GM19324 (cell line): ENCODE results near the gene EDC4.

ENCODE experiments used
- ATAC-seq: cut with Tn5 transposase; IDR thresholded peaks from one replicate; pipeline ENCODE4 v1.9.1; 2021; ENCODE audit warnings: mild to moderate bottlenecking, moderate library complexity; ENCODE audit not compliant: unreplicated experiment, low FRiP score

Gene EDC4

DNA sequence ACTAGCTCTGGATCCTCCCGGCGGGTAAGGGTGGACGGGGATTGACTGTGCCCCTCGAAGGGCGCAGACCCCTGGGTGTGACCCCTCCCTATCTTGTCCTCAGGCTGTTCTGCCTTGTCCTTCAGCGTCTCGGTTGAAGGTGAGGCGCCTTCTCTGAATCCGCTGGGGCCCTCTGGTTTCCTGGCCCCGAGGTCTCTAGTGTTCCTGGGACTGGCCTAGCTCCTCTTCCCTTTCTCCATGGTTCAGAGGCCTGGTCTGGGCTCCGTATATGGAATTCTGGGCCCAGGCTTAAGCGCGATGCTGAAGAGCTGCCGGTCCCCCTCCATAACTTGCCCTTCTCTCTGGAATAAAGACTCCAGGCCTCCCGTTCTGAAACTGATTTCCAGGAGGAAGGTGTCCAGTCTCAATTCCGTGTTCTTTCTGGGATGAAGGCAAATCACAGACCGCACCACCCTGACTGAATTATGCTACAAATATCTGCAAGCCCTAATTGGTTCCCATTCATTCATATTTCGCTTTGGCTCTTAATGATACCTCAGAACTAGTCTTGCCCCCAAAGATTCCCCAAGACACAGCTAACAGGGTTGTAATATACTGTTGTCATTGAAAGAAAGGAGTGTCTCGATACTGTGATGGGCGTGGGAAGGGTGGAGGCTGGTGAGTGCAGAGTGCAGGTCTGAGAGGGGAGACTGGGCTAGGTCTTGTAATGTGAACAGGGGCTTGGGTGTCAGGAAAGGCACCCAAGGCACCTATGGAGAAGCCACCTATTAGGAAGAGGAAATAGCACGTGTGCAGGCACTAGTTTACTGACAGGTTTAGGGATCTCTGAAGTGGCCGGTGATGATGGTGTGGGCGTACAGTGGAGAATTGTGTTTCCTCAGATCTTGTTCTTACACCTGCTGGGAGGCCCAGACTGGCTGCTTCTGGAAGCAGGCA lies 851 bp downstream of the EDC4 start:
- ATAC-seq: no peak

GRCh38 chr16:67874372-67874771 lies 1.5 kb downstream of the EDC4 start:
- ATAC-seq: no peak

DNA sequence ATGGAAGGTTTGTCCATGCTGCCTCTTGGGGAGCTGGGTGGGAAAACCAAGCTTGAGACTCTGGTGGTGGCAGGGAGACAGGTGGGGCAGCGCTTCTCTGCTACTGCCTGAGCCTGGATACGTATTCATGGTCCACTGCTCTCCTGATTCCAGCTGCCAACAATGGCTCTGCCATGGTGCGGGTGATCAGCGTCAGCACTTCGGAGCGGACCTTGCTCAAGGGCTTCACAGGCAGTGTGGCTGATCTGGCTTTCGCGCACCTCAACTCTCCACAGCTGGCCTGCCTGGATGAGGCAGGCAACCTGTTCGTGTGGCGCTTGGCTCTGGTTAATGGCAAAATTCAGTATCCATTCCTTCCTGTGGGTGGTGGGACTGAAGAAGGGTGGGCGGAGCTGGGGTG lies 4.2 kb downstream of the EDC4 start:
- no peak for ATAC-seq

- no peak for ATAC-seq
Measured at GRCh38 chr16:67878232-67878631, 5.4 kb downstream of the EDC4 start.

GRCh38 chr16:67878846-67879245 lies 6.0 kb downstream of the EDC4 start:
- ATAC-seq: no peak

GRCh38 chr16:67879462-67879861 lies 6.6 kb downstream of the EDC4 start:
- no peak for ATAC-seq

GRCh38 chr16:67879936-67880335 lies 7.1 kb downstream of the EDC4 start:
- ATAC-seq: no peak

- no peak for ATAC-seq
Measured at GRCh38 chr16:67880584-67880983, 7.7 kb downstream of the EDC4 start.

DNA sequence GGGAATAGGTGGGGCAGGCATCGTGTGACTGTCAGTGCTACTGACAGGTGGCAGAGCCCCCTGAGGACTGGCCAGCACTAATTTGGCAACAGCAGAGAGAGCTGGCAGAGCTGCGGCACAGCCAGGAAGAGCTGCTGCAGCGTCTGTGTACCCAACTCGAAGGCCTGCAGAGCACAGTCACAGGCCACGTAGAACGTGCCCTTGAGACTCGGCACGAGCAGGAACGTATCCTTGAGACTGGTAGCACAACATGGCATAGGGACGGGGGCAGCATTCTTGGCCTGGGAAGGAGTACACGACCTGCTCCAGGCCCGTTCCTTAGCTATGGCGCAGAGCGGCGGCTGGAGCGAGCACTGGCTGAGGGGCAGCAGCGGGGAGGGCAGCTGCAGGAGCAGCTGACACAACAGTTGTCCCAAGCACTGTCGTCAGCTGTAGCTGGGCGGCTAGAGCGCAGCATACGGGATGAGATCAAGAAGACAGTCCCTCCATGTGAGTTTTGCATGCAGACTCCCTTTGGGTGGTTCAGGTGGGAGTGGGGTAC lies 8.8 kb downstream of the EDC4 start:
- ATAC-seq: no peak

DNA sequence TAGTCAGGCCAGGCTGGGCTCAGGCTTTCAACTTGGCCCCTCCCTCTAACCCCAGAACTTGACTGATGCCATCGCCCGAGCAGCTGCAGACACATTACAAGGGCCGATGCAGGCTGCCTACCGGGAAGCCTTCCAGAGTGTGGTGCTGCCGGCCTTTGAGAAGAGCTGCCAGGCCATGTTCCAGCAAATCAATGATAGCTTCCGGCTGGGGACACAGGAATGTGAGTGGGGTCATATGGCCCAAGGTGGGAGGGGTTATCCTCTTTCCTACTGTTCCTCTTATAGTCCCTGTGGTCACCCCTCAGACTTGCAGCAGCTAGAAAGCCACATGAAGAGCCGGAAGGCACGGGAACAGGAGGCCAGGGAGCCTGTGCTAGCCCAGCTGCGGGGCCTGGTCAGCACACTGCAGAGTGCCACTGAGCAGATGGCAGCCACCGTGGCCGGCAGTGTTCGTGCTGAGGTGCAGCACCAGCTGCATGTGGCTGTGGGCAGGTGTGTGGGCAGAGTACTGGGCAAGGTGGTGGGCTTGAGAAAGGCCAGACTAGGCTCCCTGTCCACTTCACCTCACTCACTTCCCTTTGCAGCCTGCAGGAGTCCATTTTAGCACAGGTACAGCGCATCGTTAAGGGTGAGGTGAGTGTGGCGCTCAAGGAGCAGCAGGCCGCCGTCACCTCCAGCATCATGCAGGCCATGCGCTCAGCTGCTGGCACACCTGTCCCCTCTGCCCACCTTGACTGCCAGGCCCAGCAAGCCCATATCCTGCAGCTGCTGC lies 9.7 kb downstream of the EDC4 start:
- ATAC-seq: no peak

GRCh38 chr16:67883146-67883871 lies 10.5 kb downstream of the EDC4 start:
- no peak for ATAC-seq

DNA sequence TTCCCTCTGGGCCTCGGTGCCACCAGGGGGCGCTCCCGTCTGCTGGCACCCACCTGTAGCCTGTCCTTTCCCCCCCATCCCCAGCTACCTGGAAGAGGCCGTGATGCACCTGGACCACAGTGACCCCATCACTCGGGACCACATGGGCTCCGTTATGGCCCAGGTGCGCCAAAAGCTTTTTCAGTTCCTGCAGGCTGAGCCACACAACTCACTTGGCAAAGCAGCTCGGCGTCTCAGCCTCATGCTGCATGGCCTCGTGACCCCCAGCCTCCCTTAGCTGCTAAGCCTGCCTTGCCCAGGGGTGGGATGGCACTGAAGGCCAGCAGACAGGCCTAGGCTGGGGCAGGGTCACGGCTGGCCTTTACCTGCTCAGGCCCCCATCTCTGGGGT lies 11.0 kb downstream of the EDC4 start:
- no peak for ATAC-seq

DNA sequence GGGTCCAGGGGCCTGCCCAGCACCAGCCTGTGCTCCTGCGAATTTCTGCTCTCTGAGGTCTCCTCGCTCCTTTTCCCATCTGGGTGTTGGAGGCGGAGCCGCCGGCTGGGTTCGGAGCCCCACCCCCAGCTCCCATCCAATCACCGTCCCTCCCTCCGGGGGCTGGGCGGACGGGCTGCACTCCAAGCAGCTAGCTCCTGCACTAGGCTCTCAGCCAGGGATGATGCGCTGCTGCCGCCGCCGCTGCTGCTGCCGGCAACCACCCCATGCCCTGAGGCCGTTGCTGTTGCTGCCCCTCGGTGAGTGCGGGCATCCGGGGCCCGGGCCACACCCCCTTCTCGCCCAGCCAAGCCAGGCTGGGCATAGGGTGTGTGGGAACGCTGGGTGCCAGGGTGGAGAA lies 11.8 kb downstream of the EDC4 start, which contains the start of gene NRN1L:
NRN1L (plus strand) TSS at position 202 of the 400 bp plus-strand sequence; CDS start at position 221, 19 bp downstream.
- no peak for ATAC-seq

- no peak for ATAC-seq
Measured at GRCh38 chr16:67885545-67885944, 12.7 kb downstream of the EDC4 start.

DNA sequence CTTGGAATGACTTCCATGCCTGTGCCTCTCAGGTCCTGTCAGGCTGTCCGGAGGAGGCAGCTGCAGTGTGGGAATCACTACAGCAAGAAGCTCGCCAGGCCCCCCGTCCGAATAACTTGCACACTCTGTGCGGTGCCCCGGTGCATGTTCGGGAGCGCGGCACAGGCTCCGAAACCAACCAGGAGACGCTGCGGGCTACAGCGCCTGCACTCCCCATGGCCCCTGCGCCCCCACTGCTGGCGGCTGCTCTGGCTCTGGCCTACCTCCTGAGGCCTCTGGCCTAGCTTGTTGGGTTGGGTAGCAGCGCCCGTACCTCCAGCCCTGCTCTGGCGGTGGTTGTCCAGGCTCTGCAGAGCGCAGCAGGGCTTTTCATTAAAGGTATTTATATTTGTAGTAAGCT lies 13.1 kb downstream of the EDC4 start:
- ATAC-seq: no peak

GRCh38 chr16:67886387-67886786 lies 13.5 kb downstream of the EDC4 start:
- ATAC-seq: no peak

DNA sequence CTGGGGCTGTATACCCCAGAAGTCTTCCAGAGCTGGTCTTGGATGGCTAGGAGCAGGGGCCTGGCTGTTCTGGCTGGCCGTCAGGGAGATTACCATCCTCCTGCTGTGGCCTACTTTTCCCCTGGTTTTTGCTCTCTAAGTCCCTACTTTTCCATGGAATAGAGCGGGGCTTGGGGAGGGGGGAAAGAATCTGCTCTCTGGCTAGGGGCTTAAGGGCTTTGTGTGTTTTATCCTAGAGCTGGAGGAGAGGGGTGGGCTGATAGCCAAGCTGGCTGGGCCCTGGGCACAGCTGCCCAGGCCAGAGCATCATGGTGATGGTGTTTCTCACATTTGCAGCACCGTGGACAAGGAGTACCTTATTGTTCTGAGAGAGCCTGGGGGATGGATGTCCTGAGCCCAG lies 15.5 kb downstream of the EDC4 start:
- ATAC-seq: no peak

GRCh38 chr16:67892375-67892774 lies 19.5 kb downstream of the EDC4 start:
- no peak for ATAC-seq

DNA sequence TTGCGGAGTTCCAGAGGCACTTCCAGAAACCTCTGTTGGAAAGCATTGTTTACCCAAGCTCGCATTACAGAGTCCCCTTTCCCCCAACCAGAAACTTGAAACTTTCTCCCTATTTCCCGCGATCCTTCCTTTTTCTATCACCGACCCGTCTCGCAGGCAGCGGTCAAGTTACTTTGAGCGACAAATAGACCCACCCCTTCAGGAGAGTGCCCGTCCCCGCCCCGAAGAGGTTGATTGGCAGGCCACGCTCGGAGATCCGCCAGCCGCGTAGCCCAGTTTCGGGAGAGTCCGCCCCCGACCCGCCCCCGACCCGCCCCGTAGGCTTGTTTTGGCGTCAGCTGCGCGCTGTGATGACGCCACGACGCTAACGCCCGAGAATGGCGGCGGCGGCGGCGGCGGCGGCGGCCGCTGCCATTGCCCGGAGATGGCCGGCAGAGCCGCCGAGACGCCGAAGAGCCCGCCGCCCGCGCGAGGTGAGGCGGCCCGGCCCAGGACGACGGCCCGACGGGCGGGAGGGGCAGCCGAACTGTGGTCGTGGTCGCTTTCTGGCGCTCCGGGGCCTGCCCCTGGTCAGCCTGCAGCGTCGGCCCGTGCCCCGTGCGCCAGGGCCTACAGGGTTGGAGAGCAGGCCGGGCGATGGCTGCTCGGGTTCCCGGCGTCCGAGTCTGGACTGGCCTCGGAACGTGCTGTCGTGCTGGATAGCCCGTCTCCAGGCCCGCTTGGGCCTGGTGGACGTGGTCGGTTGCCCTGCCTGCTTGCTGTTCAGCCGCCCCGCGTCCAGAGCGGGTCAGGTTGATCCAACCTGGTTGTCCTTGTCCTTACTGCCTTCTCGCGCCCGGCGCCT lies 20.3 kb downstream of the EDC4 start, which contains the start of gene PSKH1:
PSKH1 (plus strand) TSS at position 356 of the 844 bp plus-strand sequence. CDS start 15,496 bp downstream, outside the sequence.
- ATAC-seq: peak; percentile 88
